OCI-LY7 (cell line): ENCODE measurements around the gene XRCC6. TPM values are rescaled to one million over a fixed set of nuclear protein-coding genes. Genes with fewer than 3 reads are reported as not detected.
A peak's percentile ranks its signal among the peaks of the same experiment; 100 is the strongest.

Experiments
- BruUV-seq: library from RNA; stranded (reverse); fragments of 400-500 nt; replicated peaks from 2 replicates; lab custom pipeline; 2021; lab: Mats Ljungman, UMichigan
- CTCF ChIA-PET: fragments of 300-600 bp; sonication (Branson Sonifier 250); formaldehyde crosslinking; loops from one replicate; lab custom pipeline; 2022; ENCODE audit warnings: antibody characterized with exemption; ENCODE audit not compliant: unreplicated experiment; lab: Charles Lee
- POLR2A ChIA-PET: fragments of 300-600 bp; sonication (Branson Sonifier 250); formaldehyde crosslinking; loops from one replicate; lab custom pipeline; 2022; ENCODE audit warnings: antibody characterized with exemption; lab: Charles Lee
- DNase-seq: peaks from one replicate; pipeline ENCODE4 v3.0.0-alpha.2; 2015; ENCODE audit warnings: low spot score
- H2AFZ ChIP-seq: fragments of 200-600 bp; sonication (generic), shearing (Covaris generic); 2 replicates; pipeline ENCODE4 v1.6.1; 2014; ENCODE audit warnings: mild to moderate bottlenecking, antibody characterized with exemption, low read length, moderate library complexity
- H3K27ac ChIP-seq: fragments of 200-600 bp; sonication (generic); 2 replicates; pipeline ENCODE4 v1.5.1; 2014; ENCODE audit warnings: mixed run types, low read depth, mild to moderate bottlenecking, moderate library complexity, low read length, inconsistent platforms; ENCODE audit not compliant: poor library complexity, severe bottlenecking
- H3K36me3 ChIP-seq: fragments of 200-600 bp; sonication (generic); 2 replicates; pipeline ENCODE4 v1.6.1; 2014; ENCODE audit warnings: mild to moderate bottlenecking, antibody characterized with exemption, low read length, moderate library complexity, mixed read lengths; ENCODE audit not compliant: insufficient read depth
- H3K4me1 ChIP-seq: fragments of 200-600 bp; sonication (generic); 2 replicates; pipeline ENCODE4 v1.5.1; 2014; ENCODE audit warnings: mild to moderate bottlenecking, low read length; ENCODE audit not compliant: insufficient read depth, poor library complexity, severe bottlenecking
- H3K4me2 ChIP-seq: fragments of 200-600 bp; sonication (generic); 2 replicates; pipeline ENCODE4 v1.6.1; 2014; ENCODE audit warnings: mild to moderate bottlenecking, low read length
- H3K4me3 ChIP-seq: fragments of 200-600 bp; sonication (generic); 2 replicates; pipeline ENCODE4 v1.5.1; 2014; ENCODE audit warnings: mild to moderate bottlenecking, low read depth, low read length; ENCODE audit not compliant: poor library complexity, severe bottlenecking
- H3K79me2 ChIP-seq: fragments of 200-600 bp; sonication (generic); 2 replicates; pipeline ENCODE4 v1.6.1; 2016; ENCODE audit warnings: low read depth, mild to moderate bottlenecking, low read length, moderate library complexity, mixed read lengths; ENCODE audit not compliant: insufficient read depth
- H3K9me2 ChIP-seq: fragments of 200-600 bp; sonication (generic); 2 replicates; pipeline ENCODE4 v1.6.1; 2016; ENCODE audit warnings: mild to moderate bottlenecking, low read length, mixed read lengths; ENCODE audit not compliant: insufficient read depth
- H3K9me3 ChIP-seq: fragments of 200-600 bp; sonication (generic); 2 replicates; pipeline ENCODE4 v1.6.1; 2014; ENCODE audit warnings: mild to moderate bottlenecking, mixed run types, low read length, mixed read lengths
- H4K20me1 ChIP-seq: fragments of 200-600 bp; sonication (generic); 2 replicates; pipeline ENCODE4 v1.6.1; 2014; ENCODE audit warnings: mild to moderate bottlenecking, antibody characterized with exemption, low read length, moderate library complexity, mixed read lengths; ENCODE audit not compliant: insufficient read depth
- EZH2phosphoT487 ChIP-seq: fragments of 200-600 bp; sonication (generic); IDR thresholded peaks from 2 replicates; pipeline ENCODE4 v1.6.1; 2018; ENCODE audit warnings: low read depth, borderline replicate concordance, mild to moderate bottlenecking, mixed run types, antibody characterized with exemption, low read length, moderate library complexity, mixed read lengths
- intact Hi-C: fragments of 100-400 bp; cut with micrococcal nuclease; formaldehyde crosslinking; loops from one replicate; pipeline ENCODE4 v1.10.0; 2022; ENCODE audit not compliant: unreplicated experiment
- total RNA-seq, 2 experiments: library from RNA; depleted of rRNA in 1 of 2; stranded (reverse); fragments of >200 nt in 1 of 2; shearing (Covaris generic) in 1 of 2; gene quantifications; 2 replicates each; pipeline ENCODE4 v1.2.3, GENCODE V29; 2014 to 2022
- TF ChIP-seq, protein P1 (sequence below): fragments of 200-600 bp; sonication (generic); conservative IDR thresholded peaks from 2 replicates; pipeline ENCODE4 v1.5.1; 2014; ENCODE audit warnings: mild to moderate bottlenecking, antibody characterized with exemption, low read length, moderate library complexity, mixed read lengths

Gene XRCC6
- total RNA-seq, 2 experiments from 2014 or later, result 378 to 426 TPM

DNA sequence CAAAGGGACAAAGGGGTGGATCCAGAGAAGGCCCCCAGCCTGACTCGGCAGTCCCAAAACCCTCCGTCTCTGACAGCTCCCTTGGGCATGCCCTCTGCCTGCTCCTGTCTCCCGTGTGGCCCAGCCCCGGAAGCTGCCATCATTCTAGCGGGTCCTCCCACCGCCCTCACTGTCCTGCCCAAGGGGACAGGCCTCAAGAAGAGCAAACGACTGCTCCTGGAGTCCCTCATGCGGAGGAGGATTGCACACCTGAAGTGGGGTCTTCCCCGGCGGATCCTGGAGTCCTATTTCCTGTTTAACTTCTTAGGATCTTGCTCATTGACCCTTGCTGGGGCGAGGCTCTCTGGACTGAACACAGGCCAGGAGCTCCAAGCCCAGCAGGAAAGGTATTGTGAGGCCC lies 75.6 kb downstream of the XRCC6 start:
- ChIA-PET POLR2A (interaction anchor here (0.5 to 1.1 kb wide), 4 partner anchors 8 to 287 kb away, joined by 3 to 12 read pairs (median 4); partner anchors contain the start of gene SNU13), CTCF (interaction anchor here (0.7 to 2.0 kb wide), 6 partner anchors 51 to 250 kb away, joined by 3 to 6 read pairs (median 5); partner anchors contain the start of genes CCDC134 and CENPM)
- no peak overlapping the region for H3K4me3 ChIP-seq
- H3K9me3 ChIP-seq, result no peaks in the 10 kb centered on the region
- no peak for DNase-seq
- peaks cover 13% of the 10 kb centered on the region for H3K4me1 ChIP-seq
- peak overlapping the region; percentile 67; the same call in 1 of the 2 replicates for H2AFZ ChIP-seq
- H3K4me2 ChIP-seq, result peak overlapping the region; percentile 58
- H3K9me2 ChIP-seq, result no peaks in the 10 kb centered on the region
- TF ChIP-seq, protein P1, sequence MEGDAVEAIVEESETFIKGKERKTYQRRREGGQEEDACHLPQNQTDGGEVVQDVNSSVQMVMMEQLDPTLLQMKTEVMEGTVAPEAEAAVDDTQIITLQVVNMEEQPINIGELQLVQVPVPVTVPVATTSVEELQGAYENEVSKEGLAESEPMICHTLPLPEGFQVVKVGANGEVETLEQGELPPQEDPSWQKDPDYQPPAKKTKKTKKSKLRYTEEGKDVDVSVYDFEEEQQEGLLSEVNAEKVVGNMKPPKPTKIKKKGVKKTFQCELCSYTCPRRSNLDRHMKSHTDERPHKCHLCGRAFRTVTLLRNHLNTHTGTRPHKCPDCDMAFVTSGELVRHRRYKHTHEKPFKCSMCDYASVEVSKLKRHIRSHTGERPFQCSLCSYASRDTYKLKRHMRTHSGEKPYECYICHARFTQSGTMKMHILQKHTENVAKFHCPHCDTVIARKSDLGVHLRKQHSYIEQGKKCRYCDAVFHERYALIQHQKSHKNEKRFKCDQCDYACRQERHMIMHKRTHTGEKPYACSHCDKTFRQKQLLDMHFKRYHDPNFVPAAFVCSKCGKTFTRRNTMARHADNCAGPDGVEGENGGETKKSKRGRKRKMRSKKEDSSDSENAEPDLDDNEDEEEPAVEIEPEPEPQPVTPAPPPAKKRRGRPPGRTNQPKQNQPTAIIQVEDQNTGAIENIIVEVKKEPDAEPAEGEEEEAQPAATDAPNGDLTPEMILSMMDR, result no peak
- TF ChIP-seq EZH2phosphoT487, result no peak
- H4K20me1 ChIP-seq, result no peaks in the 10 kb centered on the region
- H3K36me3 ChIP-seq, result no peaks in the 10 kb centered on the region
- H3K79me2 ChIP-seq, result no peaks in the 10 kb centered on the region
- H3K27ac ChIP-seq, result no peak overlapping the region
- intact Hi-C loops, result loop anchor here (1.0 to 5.0 kb wide), 6 partner anchors 51 to 244 kb away; partner anchors contain the start of gene CCDC134
- BruUV-seq, result no TSS peak

DNA sequence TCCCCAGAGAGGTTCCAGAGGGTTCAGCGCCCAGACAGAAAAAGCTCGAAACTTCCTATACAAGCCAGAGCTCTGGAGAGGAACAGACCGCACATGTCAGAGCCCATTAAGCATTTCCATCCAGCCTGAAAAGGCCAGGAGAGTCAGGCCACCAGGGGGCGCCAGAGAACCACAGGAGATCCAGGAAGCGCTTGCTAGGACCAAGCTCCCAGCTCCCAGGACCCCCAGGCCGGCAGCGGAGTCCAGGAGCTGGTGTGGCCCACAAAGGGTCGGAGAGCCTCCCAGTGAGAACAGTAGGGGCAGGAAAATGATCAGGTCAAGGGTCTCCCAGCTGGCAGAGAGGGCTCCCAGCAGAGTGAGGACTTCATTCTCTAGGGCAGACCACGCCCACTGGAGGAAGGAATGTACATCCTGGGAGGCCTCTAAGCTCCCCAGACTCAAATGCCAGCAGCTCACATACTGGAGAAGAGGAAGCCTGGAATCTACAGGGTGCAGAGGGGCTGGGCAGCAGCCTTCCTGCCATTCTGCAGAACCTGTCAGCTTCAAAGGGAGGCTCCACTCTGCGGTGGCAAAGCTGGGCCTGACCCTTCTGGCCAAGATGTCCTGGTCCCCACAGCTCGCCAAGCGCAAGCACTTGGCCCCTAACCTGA lies 76.2 kb downstream of the XRCC6 start:
- H2AFZ ChIP-seq, result peak overlapping the region; percentile 67; the same call in 1 of the 2 replicates
- peaks cover 13% of the 10 kb centered on the region for H3K4me1 ChIP-seq
- peak; percentile 90 for DNase-seq
- H3K9me3 ChIP-seq, result no peaks in the 10 kb centered on the region
- no peaks in the 10 kb centered on the region for H3K36me3 ChIP-seq
- no peak for TF ChIP-seq EZH2phosphoT487
- TF ChIP-seq, protein P1, result peak; percentile 100
- peak overlapping the region; percentile 58 for H3K4me2 ChIP-seq
- H3K79me2 ChIP-seq, result no peaks in the 10 kb centered on the region
- ChIA-PET POLR2A (interaction anchor here (0.5 to 1.1 kb wide), 5 partner anchors 8 to 288 kb away, joined by 3 to 12 read pairs (median 4); partner anchors contain the start of gene SNU13), CTCF (interaction anchor here (0.9 to 2.0 kb wide), 6 partner anchors 50 to 250 kb away, joined by 4 to 6 read pairs (median 5); partner anchors contain the start of genes CCDC134 and CENPM)
- no peak overlapping the region for H3K4me3 ChIP-seq
- H3K9me2 ChIP-seq, result no peaks in the 10 kb centered on the region
- no TSS peak for BruUV-seq
- no peaks in the 10 kb centered on the region for H4K20me1 ChIP-seq
- intact Hi-C loops, result loop anchor here (1.0 to 5.0 kb wide), 6 partner anchors 50 to 244 kb away; partner anchors contain the start of gene CCDC134
- H3K27ac ChIP-seq, result no peak overlapping the region
